ENCODE data around the gene ZNF620. TPM values are rescaled to one million over a fixed set of nuclear protein-coding genes. Genes with fewer than 3 reads are reported as not detected.

Gene ZNF620
- total RNA-seq, 1 donor from 2014 or later: 5.8 TPM

Other genes starting within 250 kb of the ZNF620 start
- gene EIF1B, start 196.3 kb upstream of the ZNF620 start, total RNA-seq: 17.7 and 27.8 TPM in 2 replicates
- gene ENTPD3, start 118.9 kb upstream of the ZNF620 start, total RNA-seq: 0.17 and 0.99 TPM in 2 replicates
- gene RPL14, start 48.7 kb upstream of the ZNF620 start, total RNA-seq: 347 and 384 TPM in 2 replicates
- 4.0 and 8.9 TPM in 2 replicates for gene ZNF619, start 28.9 kb upstream of the ZNF620 start, total RNA-seq
- gene ZNF621, start 18.9 kb downstream of the ZNF620 start, total RNA-seq: 9.9 and 21.0 TPM in 2 replicates